DOHH2 (cell line): ENCODE measurements around the gene UCMA.

Experiments
- CTCF ChIP-seq: fragments of 200-600 bp; sonication (generic); IDR thresholded peaks from one replicate; pipeline ENCODE4 v1.5.1; 2014; ENCODE audit warnings: antibody characterized with exemption, mild to moderate bottlenecking, low read depth, low read length; ENCODE audit not compliant: poor library complexity, severe bottlenecking
- EZH2phosphoT487 ChIP-seq: fragments of 200-600 bp; sonication (generic); IDR thresholded peaks from 2 replicates; pipeline ENCODE4 v1.6.1; 2017; ENCODE audit warnings: borderline replicate concordance, mild to moderate bottlenecking, antibody characterized with exemption, low read length, moderate library complexity, mixed read lengths

GRCh38 chr10:13239923-13240322, 5.7 kb upstream of the UCMA start:
- TF ChIP-seq CTCF (no peak), EZH2phosphoT487 (no peak)
